DMS79 treated with DMSO at 0.1 percent for 48 hours (cell line): ENCODE data around the gene C11orf86.
"Not testable (repeated sequence)": the region's sequence is repeated elsewhere in the genome, so short reads cannot be mapped to it uniquely, and the experiment has no call there.

Experiments used
- DNase-seq: peaks from one replicate; lab custom pipeline; 2025; lab: John Stamatoyannopoulos, UW

C11orf86 gene

GRCh38 chr11:66967670-66968425 is 7.3 kb upstream of the C11orf86 start:
- no peak for DNase-seq

- DNase-seq, result no peak
Measured at GRCh38 chr11:66969584-66970225, 5.4 kb upstream of the C11orf86 start.

- no peak for DNase-seq
Measured at GRCh38 chr11:66970371-66970806, 4.7 kb upstream of the C11orf86 start.

- DNase-seq, result no peak
Measured at GRCh38 chr11:66970807-66971442, 4.2 kb upstream of the C11orf86 start.

- no peak for DNase-seq
Measured at GRCh38 chr11:66971488-66971887, 3.6 kb upstream of the C11orf86 start.

DNA sequence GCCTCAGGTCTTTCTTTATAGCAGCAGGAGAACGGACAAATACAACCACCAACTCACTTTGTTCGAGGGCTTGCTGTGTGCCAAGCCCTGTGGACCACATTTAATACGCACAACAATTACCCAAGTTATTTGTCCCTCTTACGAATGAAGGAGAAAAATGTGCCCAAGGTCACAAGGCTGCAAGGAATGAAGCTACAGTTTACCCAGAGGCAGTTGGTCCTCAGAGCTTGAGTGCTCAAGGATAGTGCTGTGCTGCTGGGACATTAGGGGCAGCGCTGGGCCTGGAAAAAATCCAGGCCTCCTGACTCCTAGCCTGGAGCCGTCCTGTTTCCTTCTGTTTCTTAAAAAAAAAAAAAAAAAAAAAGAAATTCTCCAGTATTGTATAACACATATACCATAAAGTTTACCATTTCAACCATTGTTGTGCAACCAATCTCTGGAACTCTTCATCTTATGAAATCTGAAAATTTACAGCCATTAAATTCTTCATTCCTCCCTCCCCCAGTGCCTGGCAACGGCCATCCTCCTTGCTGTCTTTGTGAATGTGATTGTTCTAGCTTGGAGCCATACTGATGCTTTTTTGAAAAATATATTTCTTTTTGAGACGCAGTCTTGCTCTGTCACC is 1.0 kb upstream of the C11orf86 start:
- DNase-seq, result no peak

DNA sequence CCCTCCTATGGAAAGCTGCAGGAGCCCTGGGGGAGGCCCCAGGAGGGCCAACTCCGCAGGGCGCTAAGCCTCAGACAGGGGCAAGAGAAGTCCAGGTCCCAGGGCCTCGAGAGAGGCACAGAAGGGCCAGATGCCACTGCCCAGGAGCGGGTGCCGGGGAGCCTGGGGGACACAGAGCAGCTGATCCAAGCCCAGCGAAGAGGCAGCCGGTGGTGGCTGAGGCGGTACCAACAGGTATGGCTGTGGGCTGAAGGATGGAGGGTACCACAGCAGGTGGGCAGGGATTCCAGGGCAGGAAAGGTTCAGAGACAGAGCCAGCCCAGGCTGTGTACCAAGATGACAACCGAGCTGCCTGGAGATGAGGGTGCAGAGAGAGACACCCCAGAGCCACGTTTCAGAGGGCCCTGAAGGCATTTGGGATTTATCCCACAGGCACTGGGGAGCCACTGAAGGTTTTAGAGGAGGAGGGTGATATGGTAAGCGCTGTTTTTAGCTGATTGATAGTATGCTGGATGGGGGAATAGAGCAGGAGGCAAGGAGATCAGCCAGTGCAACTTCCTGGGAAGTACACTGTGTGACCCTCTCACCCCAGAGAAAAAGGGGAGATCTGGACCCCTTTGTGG is 412 bp downstream of the C11orf86 start:
- no peak for DNase-seq

DNA sequence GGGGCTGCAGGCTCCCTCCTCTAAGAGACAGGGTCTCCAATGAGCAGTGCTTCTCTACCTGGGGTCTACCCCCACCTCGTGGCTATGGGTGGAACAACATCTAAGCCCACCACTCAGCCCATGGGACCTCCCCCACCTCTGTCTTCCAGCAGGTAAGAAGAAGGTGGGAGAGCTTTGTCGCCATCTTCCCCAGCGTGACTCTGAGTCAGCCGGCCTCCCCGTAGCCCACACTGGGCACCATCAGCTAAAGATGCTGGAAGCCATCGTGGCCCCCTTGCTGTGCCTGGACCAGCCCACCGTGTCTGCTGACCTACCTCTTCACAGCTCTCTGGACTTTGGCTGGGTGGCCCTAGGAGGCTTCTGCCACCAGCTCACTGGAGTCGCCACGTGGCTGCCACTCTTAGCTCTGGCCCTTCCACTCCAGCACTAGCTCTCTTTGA is 944 bp downstream of the C11orf86 start:
- no peak for DNase-seq

GRCh38 chr11:66976925-66977324 is 1.8 kb downstream of the C11orf86 start:
- DNase-seq, result no peak

- DNase-seq, result no peak
Measured at GRCh38 chr11:66978229-66978628, 3.1 kb downstream of the C11orf86 start.

- no peak for DNase-seq
Measured at GRCh38 chr11:66978717-66979116, 3.6 kb downstream of the C11orf86 start.

DNA sequence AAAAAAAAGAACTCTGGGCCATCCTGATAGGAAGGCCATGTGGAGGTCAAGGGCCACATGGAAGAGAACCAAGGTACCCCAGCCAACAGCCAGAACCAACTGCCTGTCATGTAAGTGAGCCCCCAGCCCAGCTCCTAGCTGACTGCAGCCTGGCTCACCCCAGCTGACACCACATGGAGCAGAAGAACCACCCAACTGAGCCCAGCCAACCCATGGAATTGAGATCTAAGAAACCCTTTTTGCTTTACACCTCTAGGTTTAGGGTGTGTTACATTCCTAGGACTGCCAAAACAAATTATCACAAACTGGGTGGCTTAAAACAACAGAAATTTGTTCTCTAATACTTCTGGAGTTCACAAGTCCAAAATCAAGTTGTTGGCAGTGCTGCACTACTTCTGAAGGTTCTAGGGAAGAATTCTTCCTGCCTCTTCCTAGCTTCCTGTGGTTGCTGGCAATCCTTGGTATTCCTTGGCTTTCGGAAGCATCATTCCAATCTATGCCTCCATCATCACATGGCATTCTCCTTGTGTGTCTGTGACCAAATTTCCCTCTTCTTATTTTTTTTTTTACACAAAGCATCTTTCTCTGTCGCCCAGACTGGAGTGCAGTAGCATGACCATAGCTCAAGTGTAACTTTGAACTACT is 4.4 kb downstream of the C11orf86 start:
- DNase-seq, result no peak

GRCh38 chr11:66981976-66982578 is 7.0 kb downstream of the C11orf86 start:
- DNase-seq, result peak; percentile 94

GRCh38 chr11:66983275-66983924 is 8.3 kb downstream of the C11orf86 start:
- no peak for DNase-seq

DNA sequence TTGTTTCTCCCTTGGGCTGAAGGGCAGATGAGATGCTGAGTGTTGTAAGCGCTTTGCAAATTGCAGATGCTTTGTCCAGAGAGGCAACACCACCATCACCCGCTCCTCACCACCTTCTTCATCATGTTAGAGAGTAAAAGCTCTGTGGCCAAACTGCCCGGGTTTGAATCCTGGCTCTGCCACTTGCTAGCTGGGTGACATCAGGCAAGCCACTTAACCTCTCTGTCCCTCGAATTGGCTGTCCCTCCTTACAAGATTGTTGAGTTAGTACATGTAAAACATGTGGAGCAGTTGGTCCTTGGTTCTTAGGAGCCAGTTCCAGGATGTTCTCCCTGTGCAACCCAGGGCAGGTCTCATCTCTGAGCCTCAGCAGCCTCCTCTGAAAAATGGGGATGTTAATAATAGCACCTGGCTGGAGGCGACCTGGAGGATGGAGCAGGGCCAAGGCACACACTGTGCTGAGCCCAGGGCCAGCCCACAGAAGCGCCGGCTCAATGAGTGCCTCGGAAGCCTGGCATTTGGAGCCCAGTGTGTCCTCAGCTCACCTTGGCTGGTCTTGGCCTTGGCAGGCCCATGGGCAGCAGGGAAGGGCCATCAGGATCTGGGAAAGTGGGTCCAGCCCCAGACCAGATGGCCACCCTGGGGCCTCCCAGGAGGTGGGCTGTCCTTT is 10.5 kb downstream of the C11orf86 start:
- DNase-seq, result no peak

GRCh38 chr11:66986178-66986545 is 11.1 kb downstream of the C11orf86 start:
- DNase-seq, result no peak

DNA sequence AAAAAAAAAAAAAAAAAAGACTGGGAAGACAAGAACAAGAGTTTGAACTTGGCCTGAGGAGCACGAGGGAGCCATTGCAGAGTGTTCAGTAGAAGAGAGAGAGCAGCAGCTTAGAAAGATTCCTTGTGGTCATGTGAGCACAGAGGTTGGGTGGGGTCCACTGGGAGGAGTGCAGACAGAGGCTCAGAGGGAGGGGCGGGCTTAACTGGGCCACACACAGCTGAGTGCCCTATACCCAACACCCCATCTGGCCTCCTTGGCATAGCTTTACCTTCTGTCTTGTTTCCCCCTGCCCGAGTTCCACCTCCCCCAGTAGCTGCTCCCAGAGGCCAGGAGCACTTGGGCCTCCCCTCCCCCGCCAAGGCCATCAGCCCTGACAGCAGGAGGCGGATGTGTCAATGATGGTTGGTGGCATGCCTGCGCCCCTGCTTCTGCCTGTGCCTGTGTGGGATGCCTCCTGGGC is 12.1 kb downstream of the C11orf86 start:
- no peak for DNase-seq

DNA sequence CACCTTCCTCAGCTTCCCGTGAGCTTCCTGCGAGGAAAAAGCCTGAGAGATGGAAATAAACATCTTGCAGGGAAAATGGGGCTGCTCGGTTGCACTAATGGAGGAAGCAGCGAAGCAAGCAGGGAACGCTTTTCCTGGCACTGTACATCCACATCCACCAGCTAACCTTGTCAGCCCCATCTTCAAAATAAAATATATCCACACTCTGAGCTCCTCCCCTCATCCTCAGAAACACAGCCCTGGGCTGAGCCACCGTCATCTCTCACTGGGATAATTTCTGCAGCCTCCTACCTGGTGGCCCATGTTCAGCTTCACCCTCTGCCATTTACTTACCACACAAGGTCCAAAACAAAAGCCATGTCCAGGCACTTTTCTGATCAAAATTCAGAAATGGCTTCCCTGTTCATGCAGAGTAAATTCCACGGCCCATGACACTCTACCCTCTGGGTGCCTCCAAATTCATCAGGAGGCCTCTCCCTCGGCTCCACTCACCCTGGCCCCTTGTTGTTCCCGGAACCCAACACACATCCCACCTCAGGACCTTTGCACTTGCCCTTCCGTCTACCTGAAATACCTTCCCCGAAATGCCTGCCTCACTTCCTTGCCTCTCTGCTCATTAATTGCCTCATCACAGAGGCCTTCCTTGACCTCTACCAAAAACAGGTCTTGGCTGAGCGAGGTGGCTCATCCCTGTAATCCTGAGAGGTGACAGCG is 13.0 kb downstream of the C11orf86 start:
- no peak for DNase-seq

DNA sequence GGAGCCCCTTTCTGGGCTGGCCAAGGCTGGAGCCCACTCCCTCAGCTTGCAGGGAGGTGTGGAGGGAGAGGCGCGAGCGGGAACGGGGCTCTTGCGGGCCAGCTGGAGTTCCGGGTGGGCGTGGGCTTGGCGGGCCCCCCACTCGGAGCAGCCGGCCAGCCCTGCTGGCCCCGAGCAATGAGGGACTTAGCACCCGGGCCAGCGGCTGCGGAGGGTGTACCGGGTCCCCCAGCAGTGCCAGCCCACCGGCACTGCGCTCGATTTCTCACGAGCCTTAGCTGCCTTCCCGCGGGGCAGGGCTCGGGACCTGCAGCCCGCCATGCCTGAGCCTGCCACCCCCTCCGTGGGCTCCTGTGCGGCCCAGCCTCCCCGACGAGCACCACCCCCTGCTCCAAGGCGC is 13.6 kb downstream of the C11orf86 start:
- DNase-seq, result not testable (repeated sequence)
